ENCODE results near the gene TGFA. TPM values are rescaled to one million over a fixed set of nuclear protein-coding genes. Genes with fewer than 3 reads are reported as not detected.

The TGFA gene
- total RNA-seq, 1 experiment from 2014 or later = 27.7 TPM

- no peaks in the 10 kb centered on the region for H3K9me3 ChIP-seq (ENCODE audit: insufficient read depth, low read depth)
- peak; percentile 74 to 96 for DNase-seq
- ChIA-PET CTCF (interaction anchor here (1.7 kb wide), 1 partner anchor 15 kb away, joined by 4 read pairs; no protein-coding TSS in a partner anchor), POLR2A (ENCODE audit: unreplicated experiment) (interaction anchor here (0.5 to 0.8 kb wide), 6 partner anchors 12 to 564 kb away, joined by 3 to 15 read pairs (median 4); no protein-coding TSS in a partner anchor)
- H3K27ac ChIP-seq = peak overlapping the region; percentile 97
- H3K36me3 ChIP-seq (ENCODE audit: low read depth) = peaks cover 14% of the 10 kb centered on the region
- intact Hi-C loops (cut with micrococcal nuclease; ENCODE audit: unreplicated experiment) = loop anchor here (1.0 kb wide), 3 partner anchors 15 to 45 kb away; no protein-coding TSS in a partner anchor
- no peak overlapping the region for H2AFZ ChIP-seq
- peaks cover 74% of the 10 kb centered on the region for H3K79me2 ChIP-seq (ENCODE audit: low read depth)
- TF ChIP-seq EZH2 (IDR thresholded peaks at IDR 0.05; ENCODE audit: low read depth) = no peak
- TF ChIP-seq, protein P1, sequence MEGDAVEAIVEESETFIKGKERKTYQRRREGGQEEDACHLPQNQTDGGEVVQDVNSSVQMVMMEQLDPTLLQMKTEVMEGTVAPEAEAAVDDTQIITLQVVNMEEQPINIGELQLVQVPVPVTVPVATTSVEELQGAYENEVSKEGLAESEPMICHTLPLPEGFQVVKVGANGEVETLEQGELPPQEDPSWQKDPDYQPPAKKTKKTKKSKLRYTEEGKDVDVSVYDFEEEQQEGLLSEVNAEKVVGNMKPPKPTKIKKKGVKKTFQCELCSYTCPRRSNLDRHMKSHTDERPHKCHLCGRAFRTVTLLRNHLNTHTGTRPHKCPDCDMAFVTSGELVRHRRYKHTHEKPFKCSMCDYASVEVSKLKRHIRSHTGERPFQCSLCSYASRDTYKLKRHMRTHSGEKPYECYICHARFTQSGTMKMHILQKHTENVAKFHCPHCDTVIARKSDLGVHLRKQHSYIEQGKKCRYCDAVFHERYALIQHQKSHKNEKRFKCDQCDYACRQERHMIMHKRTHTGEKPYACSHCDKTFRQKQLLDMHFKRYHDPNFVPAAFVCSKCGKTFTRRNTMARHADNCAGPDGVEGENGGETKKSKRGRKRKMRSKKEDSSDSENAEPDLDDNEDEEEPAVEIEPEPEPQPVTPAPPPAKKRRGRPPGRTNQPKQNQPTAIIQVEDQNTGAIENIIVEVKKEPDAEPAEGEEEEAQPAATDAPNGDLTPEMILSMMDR (conservative IDR thresholded peaks at IDR 0.05) = no peak
- peak overlapping the region; percentile 73 for H3K4me2 ChIP-seq
- H3K27me3 ChIP-seq (ENCODE audit: insufficient read depth, low read depth) = no peaks in the 10 kb centered on the region
- H3K4me3 ChIP-seq = peak overlapping the region; percentile 35; the same call in 1 of the 2 replicates
- peaks cover 43% of the 10 kb centered on the region for H3K4me1 ChIP-seq (replicated peaks; ENCODE audit: insufficient read depth)
- peaks cover 40% of the 10 kb centered on the region for H3F3A ChIP-seq (ENCODE audit: insufficient read depth, low read depth)
- peaks cover 4% of the 10 kb centered on the region; the same call in 1 of the 2 replicates for H3K9me2 ChIP-seq (ENCODE audit: insufficient read depth)
- H4K20me1 ChIP-seq (ENCODE audit: insufficient read depth) = no peaks in the 10 kb centered on the region
- no TSS peak for BruUV-seq (replicated peaks)
These were observed 44.1 kb downstream of the TGFA start for GRCh38 chr2:70509565-70509964.

- Histone ChIP-seq H3K36me3 (ENCODE audit: low read depth) (peaks cover 14% of the 10 kb centered on the region), H3K9me3 (ENCODE audit: insufficient read depth, low read depth) (no peaks in the 10 kb centered on the region), H2AFZ (no peak overlapping the region), H3K9me2 (ENCODE audit: insufficient read depth) (peaks cover 4% of the 10 kb centered on the region; the same call in 1 of the 2 replicates), H3K4me1 (replicated peaks; ENCODE audit: insufficient read depth) (peaks cover 43% of the 10 kb centered on the region), H4K20me1 (ENCODE audit: insufficient read depth) (no peaks in the 10 kb centered on the region), H3K27me3 (ENCODE audit: insufficient read depth, low read depth) (no peaks in the 10 kb centered on the region), H3K4me3 (peak overlapping the region; percentile 35; the same call in 1 of the 2 replicates), H3K79me2 (ENCODE audit: low read depth) (peaks cover 71% of the 10 kb centered on the region), H3F3A (ENCODE audit: insufficient read depth, low read depth) (peaks cover 40% of the 10 kb centered on the region), H3K27ac (peak overlapping the region; percentile 97), H3K4me2 (peak overlapping the region; percentile 73)
- POLR2A ChIA-PET (ENCODE audit: unreplicated experiment) = interaction anchor here (0.6 to 0.8 kb wide), 4 partner anchors 11 to 48 kb away, joined by 3 to 6 read pairs (median 4); no protein-coding TSS in a partner anchor
- TF ChIP-seq EZH2 (IDR thresholded peaks at IDR 0.05; ENCODE audit: low read depth) = no peak
- TF ChIP-seq, protein P1 (conservative IDR thresholded peaks at IDR 0.05) = no peak
- intact Hi-C loops (cut with micrococcal nuclease; ENCODE audit: unreplicated experiment) = loop anchor here (1.0 kb wide), 3 partner anchors 15 to 45 kb away; no protein-coding TSS in a partner anchor
- CTCF ChIA-PET = interaction anchor here (0.7 to 1.7 kb wide), 2 partner anchors 11 to 16 kb away, joined by 4 to 5 read pairs; no protein-coding TSS in a partner anchor
- BruUV-seq (replicated peaks) = TSS peak; percentile 22
- peak; percentile 49 to 95 for DNase-seq
These were observed 44.7 kb downstream of the TGFA start for GRCh38 chr2:70508711-70509462.

- H3K4me3 ChIP-seq = no peak overlapping the region
- peaks cover 35% of the 10 kb centered on the region for H3K4me1 ChIP-seq (replicated peaks; ENCODE audit: insufficient read depth)
- no peaks in the 10 kb centered on the region for H4K20me1 ChIP-seq (ENCODE audit: insufficient read depth)
- ChIA-PET CTCF (no interaction called here), POLR2A (ENCODE audit: unreplicated experiment) (no interaction called here)
- no peak overlapping the region for H2AFZ ChIP-seq
- H3K79me2 ChIP-seq (ENCODE audit: low read depth) = peaks cover 50% of the 10 kb centered on the region
- H3K27me3 ChIP-seq (ENCODE audit: insufficient read depth, low read depth) = no peaks in the 10 kb centered on the region
- no peak for TF ChIP-seq EZH2 (IDR thresholded peaks at IDR 0.05; ENCODE audit: low read depth)
- TF ChIP-seq, protein P1 (conservative IDR thresholded peaks at IDR 0.05) = no peak
- no peak for DNase-seq
- BruUV-seq (replicated peaks) = no TSS peak
- peaks cover 32% of the 10 kb centered on the region for H3F3A ChIP-seq (ENCODE audit: insufficient read depth, low read depth)
- intact Hi-C loops (cut with micrococcal nuclease; ENCODE audit: unreplicated experiment) = no loop called here
- H3K9me3 ChIP-seq (ENCODE audit: insufficient read depth, low read depth) = no peaks in the 10 kb centered on the region
- no peak overlapping the region for H3K27ac ChIP-seq
- no peak overlapping the region for H3K4me2 ChIP-seq
- peaks cover 12% of the 10 kb centered on the region; the same call in 1 of the 2 replicates for H3K36me3 ChIP-seq (ENCODE audit: low read depth)
- peaks cover 3% of the 10 kb centered on the region; the same call in 1 of the 2 replicates for H3K9me2 ChIP-seq (ENCODE audit: insufficient read depth)
These were observed 47.8 kb downstream of the TGFA start for GRCh38 chr2:70505613-70506391.
